DND-41 (cell line): ENCODE data around the gene VPS35.

Experiments
- EZH2 ChIP-seq: IDR thresholded peaks from 3 replicates; pipeline ENCODE4 v1.6.1; 2012; ENCODE audit warnings: borderline replicate concordance, low read depth, mild to moderate bottlenecking, moderate library complexity, low read length, inconsistent platforms; ENCODE audit not compliant: severe bottlenecking
- TF ChIP-seq, protein P1 (sequence below): IDR thresholded peaks from 2 replicates; pipeline ENCODE4 v1.5.1; 2012; ENCODE audit warnings: borderline replicate concordance, low read length, moderate library complexity, mild to moderate bottlenecking; ENCODE audit not compliant: poor library complexity, severe bottlenecking; ENCODE audit errors: extremely low read depth

DNA sequence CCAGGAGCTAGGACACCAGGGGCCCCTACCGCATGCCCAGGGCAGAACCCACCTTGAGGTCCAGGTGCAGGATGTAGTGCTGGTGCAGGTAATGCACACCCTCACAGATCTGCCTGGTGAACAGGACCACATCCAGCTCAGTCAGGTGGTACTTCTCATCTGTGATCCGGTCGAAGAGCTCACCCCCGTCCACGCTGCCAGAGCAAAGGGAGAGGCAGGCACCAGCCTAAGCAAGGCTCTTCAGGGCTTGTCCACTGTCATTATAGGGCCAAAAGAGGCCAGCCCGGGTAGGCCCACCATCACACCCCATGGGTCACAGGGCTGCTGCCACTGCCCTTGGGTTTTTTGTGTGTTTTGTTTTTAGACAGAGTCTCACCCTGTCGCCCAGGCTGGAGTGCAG lies 38.2 kb upstream of the VPS35 start:
- TF ChIP-seq, protein P1, sequence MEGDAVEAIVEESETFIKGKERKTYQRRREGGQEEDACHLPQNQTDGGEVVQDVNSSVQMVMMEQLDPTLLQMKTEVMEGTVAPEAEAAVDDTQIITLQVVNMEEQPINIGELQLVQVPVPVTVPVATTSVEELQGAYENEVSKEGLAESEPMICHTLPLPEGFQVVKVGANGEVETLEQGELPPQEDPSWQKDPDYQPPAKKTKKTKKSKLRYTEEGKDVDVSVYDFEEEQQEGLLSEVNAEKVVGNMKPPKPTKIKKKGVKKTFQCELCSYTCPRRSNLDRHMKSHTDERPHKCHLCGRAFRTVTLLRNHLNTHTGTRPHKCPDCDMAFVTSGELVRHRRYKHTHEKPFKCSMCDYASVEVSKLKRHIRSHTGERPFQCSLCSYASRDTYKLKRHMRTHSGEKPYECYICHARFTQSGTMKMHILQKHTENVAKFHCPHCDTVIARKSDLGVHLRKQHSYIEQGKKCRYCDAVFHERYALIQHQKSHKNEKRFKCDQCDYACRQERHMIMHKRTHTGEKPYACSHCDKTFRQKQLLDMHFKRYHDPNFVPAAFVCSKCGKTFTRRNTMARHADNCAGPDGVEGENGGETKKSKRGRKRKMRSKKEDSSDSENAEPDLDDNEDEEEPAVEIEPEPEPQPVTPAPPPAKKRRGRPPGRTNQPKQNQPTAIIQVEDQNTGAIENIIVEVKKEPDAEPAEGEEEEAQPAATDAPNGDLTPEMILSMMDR, result no peak
- no peak for TF ChIP-seq EZH2
